DND-41 (cell line): ENCODE data around the gene CEP192.

ENCODE experiments used
- ATAC-seq: fragments of 200-7000 bp; cut with Tn5 transposase; 3 replicates; pipeline ENCODE4 v1.9.1; 2021; ENCODE audit warnings: low read depth; ENCODE audit not compliant: insufficient read depth
- DNase-seq: peaks from one replicate; pipeline ENCODE4 v3.0.0-alpha.2; 2020
- H2AFZ ChIP-seq: 2 replicates; pipeline ENCODE4 v1.6.0; 2012; ENCODE audit warnings: low read depth, low read length
- H3K27ac ChIP-seq: 2 replicates; pipeline ENCODE4 v1.5.1; 2012; ENCODE audit warnings: low read length, inconsistent platforms
- H3K27me3 ChIP-seq: fragments of 200-600 bp; sonication (generic); 2 replicates; pipeline ENCODE4 v1.6.0; 2012; ENCODE audit warnings: low read length, mild to moderate bottlenecking, inconsistent platforms; ENCODE audit not compliant: insufficient read depth, poor library complexity
- H3K36me3 ChIP-seq: 2 replicates; pipeline ENCODE4 v1.5.1; 2012; ENCODE audit warnings: low read length, inconsistent platforms; ENCODE audit not compliant: insufficient read depth
- H3K4me1 ChIP-seq: 2 replicates; pipeline ENCODE4 v1.5.1; 2012; ENCODE audit warnings: mild to moderate bottlenecking, low read length; ENCODE audit not compliant: insufficient read depth
- H3K4me2 ChIP-seq: 2 replicates; pipeline ENCODE4 v1.6.0; 2012; ENCODE audit warnings: mild to moderate bottlenecking, moderate library complexity, low read length, inconsistent platforms; ENCODE audit not compliant: insufficient read depth
- H3K4me3 ChIP-seq, 2 experiments: fragments of 200-600 bp in 1 of 2; shearing (Covaris generic) in 1 of 2; 2 replicates each; pipeline ENCODE4 v1.5.1; 2012 to 2016; ENCODE audit warnings: inconsistent platforms in 2 of 2, low read length in 2 of 2, mild to moderate bottlenecking in 2 of 2, low read depth in 1 of 2, moderate library complexity in 1 of 2
- H3K79me2 ChIP-seq: 2 replicates; pipeline ENCODE4 v1.6.0; 2012; ENCODE audit warnings: low read length, inconsistent platforms; ENCODE audit not compliant: insufficient read depth
- H3K9ac ChIP-seq: 2 replicates; pipeline ENCODE4 v1.6.0; 2012; ENCODE audit warnings: low read depth, mild to moderate bottlenecking, inconsistent platforms, low read length, moderate library complexity
- H3K9me3 ChIP-seq: 2 replicates; pipeline ENCODE4 v1.5.1; 2012; ENCODE audit warnings: low read length, moderate library complexity, mild to moderate bottlenecking, inconsistent platforms; ENCODE audit not compliant: insufficient read depth, severe bottlenecking
- H4K20me1 ChIP-seq: 2 replicates; pipeline ENCODE4 v1.6.0; 2012; ENCODE audit warnings: low read length; ENCODE audit not compliant: insufficient read depth
- CTCF ChIP-seq: IDR thresholded peaks from 2 replicates; pipeline ENCODE4 v1.5.1; 2012; ENCODE audit warnings: borderline replicate concordance, low read length, moderate library complexity, mild to moderate bottlenecking; ENCODE audit not compliant: poor library complexity, severe bottlenecking; ENCODE audit errors: extremely low read depth
- EZH2 ChIP-seq: IDR thresholded peaks from 3 replicates; pipeline ENCODE4 v1.6.1; 2012; ENCODE audit warnings: borderline replicate concordance, low read depth, mild to moderate bottlenecking, moderate library complexity, low read length, inconsistent platforms; ENCODE audit not compliant: severe bottlenecking

The CEP192 gene

GRCh38 chr18:13139885-13140450, 148.8 kb downstream of the CEP192 start:
- DNase-seq: no peak
- peaks cover 29% of the 10 kb centered on the region for H3K79me2 ChIP-seq
- H3K27ac ChIP-seq: peak overlapping the region; percentile 99; the same call in 1 of the 2 replicates
- no peaks in the 10 kb centered on the region for H3K27me3 ChIP-seq
- H4K20me1 ChIP-seq: no peaks in the 10 kb centered on the region
- peak overlapping the region; percentile 93; the same call in 1 of the 2 replicates for H3K9ac ChIP-seq
- H3K36me3 ChIP-seq: no peaks in the 10 kb centered on the region; the same call in 1 of the 2 replicates
- H3K9me3 ChIP-seq: peaks cover 10% of the 10 kb centered on the region
- TF ChIP-seq EZH2: no peak
- TF ChIP-seq CTCF: peak; percentile 46
- peak overlapping the region; percentile 86; the same call in 1 of the 2 replicates for H3K4me2 ChIP-seq
- H3K4me1 ChIP-seq: peaks cover 41% of the 10 kb centered on the region
- no peak for ATAC-seq
- 0 out of 2 replicates have a peak overlapping the region, but pooled peaks have one; percentile 1 for H2AFZ ChIP-seq
- no peak overlapping the region for H3K4me3 ChIP-seq

GRCh38 chr18:13141209-13141608, 150.0 kb downstream of the CEP192 start:
- no peak overlapping the region for H3K9ac ChIP-seq
- TF ChIP-seq CTCF: no peak
- no peak for TF ChIP-seq EZH2
- DNase-seq: no peak
- no peak overlapping the region for H3K27ac ChIP-seq
- H3K27me3 ChIP-seq: no peaks in the 10 kb centered on the region
- peaks cover 28% of the 10 kb centered on the region for H3K4me1 ChIP-seq
- H3K4me2 ChIP-seq: no peak overlapping the region
- H3K9me3 ChIP-seq: peaks cover 10% of the 10 kb centered on the region
- H2AFZ ChIP-seq: no peak overlapping the region
- H3K79me2 ChIP-seq: peaks cover 21% of the 10 kb centered on the region
- H4K20me1 ChIP-seq: no peaks in the 10 kb centered on the region
- no peak for ATAC-seq
- H3K4me3 ChIP-seq: no peak overlapping the region
- no peaks in the 10 kb centered on the region; the same call in 1 of the 2 replicates for H3K36me3 ChIP-seq

GRCh38 chr18:13145636-13146190, 154.6 kb downstream of the CEP192 start:
- 0 out of 2 replicates have a peak, but pooled peaks cover 3% of the 10 kb centered on the region for H3K4me1 ChIP-seq
- no peaks in the 10 kb centered on the region for H3K36me3 ChIP-seq
- TF ChIP-seq EZH2: no peak
- no peak for TF ChIP-seq CTCF
- H2AFZ ChIP-seq: no peak overlapping the region
- DNase-seq (no peak), ATAC-seq (no peak)
- no peak overlapping the region for H3K4me3 ChIP-seq
- H3K27me3 ChIP-seq: no peaks in the 10 kb centered on the region
- no peak overlapping the region for H3K27ac ChIP-seq
- H3K9me3 ChIP-seq: peaks cover 10% of the 10 kb centered on the region
- no peaks in the 10 kb centered on the region for H3K79me2 ChIP-seq
- H4K20me1 ChIP-seq: no peaks in the 10 kb centered on the region
- H3K9ac ChIP-seq: no peak overlapping the region
- no peak overlapping the region for H3K4me2 ChIP-seq
